Upper lobe of right lung (tissue), 1 donor: ENCODE measurements around the gene SNRNP25. TPM values are rescaled to one million over a fixed set of nuclear protein-coding genes. Genes with fewer than 3 reads are reported as not detected.

ENCODE experiments used
- ATAC-seq: fragments of 200-7000 bp; cut with Tn5 transposase; one replicate; pipeline ENCODE4 v1.9.1; 2020; ENCODE audit warnings: mild to moderate bottlenecking, moderate library complexity
- DNase-seq: peaks from one replicate; pipeline ENCODE4 v3.0.0-alpha.2; 2020
- H3K27ac ChIP-seq: fragments of 200-600 bp; one replicate; pipeline ENCODE4 v1.8.0; 2022
- H3K27me3 ChIP-seq: fragments of 200-600 bp; one replicate; pipeline ENCODE4 v1.8.0; 2022; ENCODE audit warnings: mild to moderate bottlenecking
- H3K36me3 ChIP-seq: fragments of 200-600 bp; one replicate; pipeline ENCODE4 v1.8.0; 2022
- H3K4me1 ChIP-seq: fragments of 200-600 bp; one replicate; pipeline ENCODE4 v1.8.0; 2022
- H3K4me3 ChIP-seq: fragments of 200-600 bp; one replicate; pipeline ENCODE4 v1.8.0; 2022; ENCODE audit warnings: mild to moderate bottlenecking
- H3K9me3 ChIP-seq: fragments of 200-600 bp; one replicate; pipeline ENCODE4 v1.8.0; 2022
- CTCF ChIP-seq: fragments of 200-600 bp; IDR thresholded peaks from one replicate; pipeline ENCODE4 v1.8.0; 2022; ENCODE audit warnings: antibody characterized with exemption
- intact Hi-C: fragments of 100-400 bp; cut with DNase I; formaldehyde crosslinking; loops from one replicate; pipeline ENCODE4 v1.11.0; 2022
- total RNA-seq: library from RNA; stranded (reverse); fragmentation: NEBNext Ultra II Directional; extraction: Animal tissue kit (Norgen Biotek cat#: 25700); gene quantifications from one replicate; pipeline ENCODE4 v1.2.1, GENCODE V29; 2021
- donor health status: DM: no; HTN: yes; CAD: no; lungs with severe emphysema.

Gene SNRNP25
- total RNA-seq, 1 donor from 2014 or later, result 11.6 TPM

GRCh38 chr16:71540-72401 lies 18.1 kb downstream of the SNRNP25 start:
- peak; percentile 38 for ATAC-seq
- H3K4me1 ChIP-seq, result peaks cover 51% of the 10 kb centered on the region
- no peaks in the 10 kb centered on the region for H3K27me3 ChIP-seq
- no peaks in the 10 kb centered on the region for H3K9me3 ChIP-seq
- peak overlapping the region; percentile 75 for H3K4me3 ChIP-seq
- intact Hi-C loops, result no loop called here
- TF ChIP-seq CTCF, result no peak
- no peaks in the 10 kb centered on the region for H3K36me3 ChIP-seq
- peak; percentile 81 for DNase-seq
- peak overlapping the region; percentile 87 for H3K27ac ChIP-seq

- peak; percentile 74 for ATAC-seq
- H3K4me1 ChIP-seq, result peaks cover 54% of the 10 kb centered on the region
- peak; percentile 86 for DNase-seq
These were observed 19.2 kb downstream of the SNRNP25 start, which contains the start of gene RHBDF1 for GRCh38 chr16:72561-73548. Gene RHBDF1 (minus strand): TSS chr16:72631. CDS start chr16:65015, 7,616 bp downstream.

GRCh38 chr16:74051-74746 lies 20.6 kb downstream of the SNRNP25 start:
- intact Hi-C loops, result no loop called here
- TF ChIP-seq CTCF, result no peak
- H3K9me3 ChIP-seq, result no peaks in the 10 kb centered on the region

More at GRCh38 chr16:72561-73548, 19.2 kb downstream of the SNRNP25 start, which contains the start of gene RHBDF1:
- H3K36me3 ChIP-seq, result no peaks in the 10 kb centered on the region
- H3K9me3 ChIP-seq, result no peaks in the 10 kb centered on the region
- peak within 1 kb of the TSS; percentile 75 for H3K4me3 ChIP-seq
- H3K27me3 ChIP-seq, result no peaks in the 10 kb centered on the region
- intact Hi-C loops, result no loop called here
- peak within 1 kb of the TSS; percentile 87 for H3K27ac ChIP-seq
- no peak for TF ChIP-seq CTCF

GRCh38 chr16:74747-75334 lies 21.2 kb downstream of the SNRNP25 start:
- intact Hi-C loops, result no loop called here
- no peak for DNase-seq
- Histone ChIP-seq H3K4me1 (peaks cover 64% of the 10 kb centered on the region), H3K27me3 (no peaks in the 10 kb centered on the region), H3K4me3 (no peak overlapping the region), H3K36me3 (peaks cover 6% of the 10 kb centered on the region), H3K9me3 (no peaks in the 10 kb centered on the region), H3K27ac (peak overlapping the region; percentile 93)
- no peak for TF ChIP-seq CTCF
- ATAC-seq, result no peak

More at GRCh38 chr16:74051-74746, 20.6 kb downstream of the SNRNP25 start:
- Histone ChIP-seq H3K4me3 (no peak overlapping the region), H3K27ac (peak overlapping the region; percentile 47), H3K27me3 (no peaks in the 10 kb centered on the region), H3K4me1 (peaks cover 61% of the 10 kb centered on the region), H3K36me3 (no peaks in the 10 kb centered on the region)
- DNase-seq (no peak), ATAC-seq (no peak)
